Natural killer cell treated with Interleukin-12 subunit alpha and Interleukin-12 subunit beta and Interleukin-15 and Interleukin-18, amount 100 ng/mL, for 72 hours (primary cell): Measurements from ENCODE around the gene NKD1. TPM values are rescaled to one million over a fixed set of nuclear protein-coding genes. Genes with fewer than 3 reads are reported as not detected.

Source experiments
- ATAC-seq, 2 donors: fragments of 150-1000 bp; cut with Tn5 transposase in 1 of 2; sonication (Bioruptor Pico), chemical (Tn5 transposase) in 1 of 2; 2 replicates each; pipeline ENCODE4 v1.10.0; 2021
- DNase-seq: peaks from one replicate; pipeline ENCODE4 v3.0.0; 2022; ENCODE audit warnings: low spot score
- H3K27ac Mint-ChIP-seq, 2 donors: 1 replicate in 1 of 2; 2 replicates in 1 of 2; pipeline ENCODE4 v1.8.0; 2022; ENCODE audit warnings: mixed read lengths in 2 of 2, mild to moderate bottlenecking in 1 of 2, moderate library complexity in 1 of 2
- H3K27me3 Mint-ChIP-seq, 2 donors: 1 replicate in 1 of 2; 2 replicates in 1 of 2; pipeline ENCODE4 v1.8.0; 2022; ENCODE audit warnings: mixed read lengths in 2 of 2
- H3K36me3 Mint-ChIP-seq: one replicate; pipeline ENCODE4 v1.8.0; 2022; ENCODE audit warnings: mixed read lengths
- H3K4me1 Mint-ChIP-seq, 2 donors: 1 replicate in 1 of 2; 2 replicates in 1 of 2; pipeline ENCODE4 v1.8.0; 2022; ENCODE audit warnings: low read depth in 2 of 2, mixed read lengths in 2 of 2, mild to moderate bottlenecking in 1 of 2
- H3K4me3 Mint-ChIP-seq: one replicate; pipeline ENCODE4 v1.8.0; 2022; ENCODE audit warnings: mixed read lengths
- H3K9me3 Mint-ChIP-seq: 2 replicates; pipeline ENCODE4 v1.8.0; 2022; ENCODE audit warnings: mixed read lengths
- total RNA-seq, 2 donors: library from RNA; stranded (reverse); gene quantifications; one replicate each; pipeline ENCODE4 v1.2.3, GENCODE V29; 2022

Gene NKD1
- total RNA-seq, 2 donors from 2014 or later, result 0.29 to 0.86 TPM

DNA sequence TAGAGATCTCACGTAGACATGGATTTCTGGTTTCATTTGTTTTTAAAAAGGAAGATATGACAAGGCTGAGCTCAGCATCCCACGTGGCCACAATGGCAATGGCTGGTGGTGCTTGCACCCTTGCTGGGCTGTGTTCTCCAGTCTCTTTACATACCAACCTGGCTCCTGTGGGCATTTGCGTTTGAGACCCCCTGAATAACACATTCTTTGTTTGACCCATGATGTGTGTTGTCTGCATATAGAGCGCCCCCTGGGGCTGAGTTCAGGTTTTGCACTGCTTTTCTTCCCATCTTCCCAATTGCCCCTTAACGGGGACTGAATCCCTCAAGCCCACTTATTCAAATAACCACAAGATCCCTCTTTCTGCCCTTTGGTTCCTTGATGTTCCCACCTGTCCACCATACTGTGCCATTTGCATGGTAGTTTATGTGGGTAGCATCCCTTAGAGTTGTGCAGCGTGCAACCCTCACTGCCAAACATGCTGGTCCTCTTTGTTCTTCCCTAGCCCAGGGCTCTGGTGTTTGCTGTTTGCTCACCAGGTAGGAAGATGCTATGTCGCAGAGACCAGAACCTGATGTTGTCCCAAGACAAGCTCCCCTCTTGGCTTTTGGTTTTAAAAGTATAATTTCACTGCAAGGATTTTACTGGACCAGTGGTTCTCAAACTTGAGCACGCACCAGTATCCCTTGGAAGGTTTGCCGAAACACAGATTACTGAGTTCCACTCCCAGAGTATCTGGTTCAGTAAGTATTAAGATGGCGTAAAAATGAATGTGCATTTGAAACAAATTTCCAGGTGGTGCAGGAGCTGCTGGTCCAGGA is 38.5 kb upstream of the NKD1 start:
- Mint-ChIP-seq H3K4me3 (no peak overlapping the region), H3K36me3 (no peaks in the 10 kb centered on the region), H3K27me3 (peaks cover 0 to 4% of the 10 kb centered on the region in 2 donors), H3K27ac (no peak overlapping the region), H3K9me3 (no peaks in the 10 kb centered on the region), H3K4me1 (peaks cover 0 to 9% of the 10 kb centered on the region in 2 donors)
- no peak for ATAC-seq
- no peak for DNase-seq

DNA sequence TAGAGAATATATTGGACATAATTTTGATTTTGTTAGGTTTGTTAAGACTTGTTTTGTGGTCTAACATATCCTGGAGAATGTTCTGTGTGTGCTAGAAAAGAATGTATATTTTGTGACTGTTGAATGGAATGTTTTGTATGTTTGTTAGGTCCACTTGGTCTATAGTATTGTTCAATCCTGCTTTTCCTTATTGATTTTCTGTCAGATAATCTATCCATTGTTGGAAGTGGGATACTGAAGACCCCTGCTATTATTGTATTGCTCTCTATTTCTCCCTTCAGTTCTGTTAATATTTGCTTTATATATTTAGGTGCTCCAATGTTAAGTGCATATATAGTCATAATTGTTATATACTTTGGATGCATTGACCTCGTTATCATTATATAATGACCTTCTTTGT is 33.0 kb upstream of the NKD1 start:
- DNase-seq (no peak), ATAC-seq (no peak)
- peaks cover 9% of the 10 kb centered on the region for H3K36me3 Mint-ChIP-seq
- H3K9me3 Mint-ChIP-seq, result peaks cover 7% of the 10 kb centered on the region
- no peak overlapping the region for H3K27ac Mint-ChIP-seq
- H3K4me1 Mint-ChIP-seq, result peaks cover 0 to under 1% of the 10 kb centered on the region in 2 donors
- H3K27me3 Mint-ChIP-seq, result peaks cover 7 to 8% of the 10 kb centered on the region in 2 donors
- no peak overlapping the region for H3K4me3 Mint-ChIP-seq

DNA sequence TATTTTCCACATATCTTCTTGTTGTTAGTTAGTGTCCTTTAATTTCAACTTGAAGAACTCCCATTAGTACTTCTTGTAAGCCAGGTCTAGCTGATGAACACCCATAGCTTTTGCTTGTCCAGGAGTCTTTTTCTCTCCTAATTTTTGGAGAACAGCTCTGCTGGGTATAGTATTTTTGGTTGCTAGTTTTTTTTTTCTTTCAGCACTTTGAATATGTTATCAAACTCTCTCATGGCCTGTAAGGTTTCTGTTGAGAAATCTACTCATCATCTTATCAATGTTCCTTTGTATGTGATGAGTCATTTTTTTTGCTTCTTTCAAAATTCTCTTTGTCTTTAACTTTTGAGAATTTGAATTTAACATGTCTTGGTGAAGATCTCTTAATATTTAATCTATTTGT is 31.8 kb upstream of the NKD1 start:
- Mint-ChIP-seq H3K27me3 (peaks cover 12 to 16% of the 10 kb centered on the region in 2 donors), H3K4me3 (no peak overlapping the region), H3K4me1 (no peaks in the 10 kb centered on the region), H3K9me3 (peaks cover 7% of the 10 kb centered on the region), H3K27ac (no peak overlapping the region), H3K36me3 (peaks cover 9% of the 10 kb centered on the region)
- ATAC-seq (no peak), DNase-seq (no peak)

DNA sequence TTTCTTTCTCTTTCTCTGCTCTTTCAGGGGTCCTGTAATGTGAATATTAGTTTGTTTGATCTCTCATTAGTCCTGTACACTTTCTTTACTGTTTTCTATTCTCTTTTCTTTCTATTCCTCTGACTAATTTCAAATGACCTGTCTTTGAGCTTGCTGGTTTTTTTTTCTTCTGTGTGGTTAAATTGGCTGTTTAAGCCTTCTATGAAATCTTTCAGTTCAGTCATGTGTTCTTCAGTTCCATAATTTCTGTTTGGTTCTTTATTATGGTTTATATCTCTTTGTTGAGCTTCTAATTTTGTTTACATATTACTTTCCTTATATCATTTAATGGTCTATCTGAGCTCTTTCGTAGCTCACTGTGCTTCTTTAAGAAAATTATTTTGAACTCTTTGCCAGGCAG is 31.3 kb upstream of the NKD1 start:
- H3K27ac Mint-ChIP-seq, result no peak overlapping the region
- peaks cover 9% of the 10 kb centered on the region for H3K36me3 Mint-ChIP-seq
- H3K4me3 Mint-ChIP-seq, result no peak overlapping the region
- peaks cover 7% of the 10 kb centered on the region for H3K9me3 Mint-ChIP-seq
- no peaks in the 10 kb centered on the region for H3K4me1 Mint-ChIP-seq
- ATAC-seq, result no peak
- no peak for DNase-seq
- peaks cover 12 to 18% of the 10 kb centered on the region in 2 donors for H3K27me3 Mint-ChIP-seq

DNA sequence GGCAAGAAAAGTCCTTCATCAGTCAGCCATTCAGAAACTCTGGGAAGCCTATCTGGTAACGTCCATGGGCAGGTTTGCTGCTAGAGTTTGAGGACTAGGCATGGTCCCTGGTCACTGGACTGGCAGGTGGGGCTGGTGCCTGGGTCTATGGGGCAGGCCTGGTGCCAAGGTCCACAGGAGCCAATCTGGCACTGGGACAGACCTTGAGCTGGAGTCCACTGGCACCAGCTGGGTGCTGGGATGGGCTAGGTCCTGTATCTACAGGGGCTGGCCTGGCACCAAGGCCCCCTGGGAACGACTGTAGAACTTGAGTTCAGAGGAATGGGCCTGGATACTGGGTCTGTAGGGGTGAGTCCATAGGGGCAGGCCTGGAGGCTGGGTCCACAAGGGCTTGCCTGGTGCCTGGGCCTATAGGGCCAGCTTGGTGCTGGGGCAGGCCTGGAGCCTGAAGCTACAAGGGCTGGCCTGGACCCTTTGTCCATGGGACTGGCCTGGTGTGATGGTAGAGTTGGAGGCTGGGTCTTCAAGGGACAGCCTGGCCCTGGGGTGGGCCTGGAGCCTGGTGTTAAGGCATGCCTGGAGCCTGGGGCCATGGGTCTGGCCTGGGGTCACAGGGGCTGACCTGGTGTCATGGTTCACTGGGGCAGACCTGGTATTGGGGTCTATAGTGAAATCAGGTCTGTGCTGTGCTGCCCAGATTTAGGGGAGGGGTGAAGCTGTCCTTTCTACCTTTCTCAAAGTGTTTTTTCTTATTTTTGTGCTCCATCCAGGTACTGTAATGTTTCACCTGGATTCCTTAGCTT is 30.5 kb upstream of the NKD1 start:
- DNase-seq (no peak), ATAC-seq (peak in 1 of 2 donors; percentile 20)
- peaks cover 9% of the 10 kb centered on the region for H3K36me3 Mint-ChIP-seq
- H3K27ac Mint-ChIP-seq, result no peak overlapping the region
- H3K27me3 Mint-ChIP-seq, result peaks cover 12 to 18% of the 10 kb centered on the region in 2 donors
- H3K4me3 Mint-ChIP-seq, result no peak overlapping the region
- no peaks in the 10 kb centered on the region for H3K4me1 Mint-ChIP-seq
- H3K9me3 Mint-ChIP-seq, result peaks cover 7% of the 10 kb centered on the region

DNA sequence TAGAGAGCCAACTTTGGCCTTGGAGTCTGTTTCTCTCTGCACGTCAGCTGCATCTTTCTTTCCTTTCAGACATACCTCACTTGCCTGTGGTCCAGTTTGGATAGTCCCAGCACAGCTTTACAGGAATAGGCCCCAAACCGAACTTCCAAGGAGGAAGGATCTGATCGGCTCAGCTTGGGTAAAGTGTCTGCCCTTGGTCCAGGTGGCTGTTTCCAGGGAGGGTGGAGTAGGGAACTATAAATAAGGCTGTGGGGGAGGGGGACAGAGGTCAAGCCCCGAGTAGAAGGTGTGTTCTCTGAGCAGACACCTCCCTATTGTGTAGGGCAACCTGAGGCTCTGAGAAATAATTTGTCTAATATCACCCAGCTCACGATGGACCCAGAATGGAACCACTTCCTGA is 29.2 kb upstream of the NKD1 start:
- Mint-ChIP-seq H3K36me3 (peaks cover 9% of the 10 kb centered on the region), H3K27ac (no peak overlapping the region), H3K4me1 (no peaks in the 10 kb centered on the region), H3K27me3 (peaks cover 15 to 23% of the 10 kb centered on the region in 2 donors), H3K4me3 (no peak overlapping the region), H3K9me3 (peaks cover 7% of the 10 kb centered on the region)
- ATAC-seq (no peak), DNase-seq (no peak)

DNA sequence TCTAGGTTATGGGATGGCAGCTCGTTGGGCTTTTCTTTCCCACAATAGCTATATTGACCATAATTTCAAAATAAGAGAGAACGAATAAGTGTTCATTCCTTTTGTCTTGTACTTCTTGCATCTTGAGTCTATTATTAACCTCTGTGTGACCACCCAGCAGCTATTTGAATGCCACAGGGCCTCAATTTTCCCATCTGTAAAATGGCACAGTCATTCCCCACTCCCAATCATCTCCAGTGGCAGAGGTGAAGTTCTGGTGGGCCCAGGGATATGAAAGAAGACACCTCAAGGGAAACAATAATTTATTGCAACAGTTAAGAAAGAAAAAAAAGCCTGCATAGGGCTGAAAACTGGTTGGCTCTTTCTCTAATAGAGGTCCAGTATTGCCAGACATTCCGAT is 28.6 kb upstream of the NKD1 start:
- H3K36me3 Mint-ChIP-seq, result peaks cover 9% of the 10 kb centered on the region
- H3K4me3 Mint-ChIP-seq, result no peak overlapping the region
- peaks cover 7% of the 10 kb centered on the region for H3K9me3 Mint-ChIP-seq
- DNase-seq (no peak), ATAC-seq (no peak)
- H3K4me1 Mint-ChIP-seq, result no peaks in the 10 kb centered on the region
- no peak overlapping the region for H3K27ac Mint-ChIP-seq
- H3K27me3 Mint-ChIP-seq, result peaks cover 15 to 25% of the 10 kb centered on the region in 2 donors

DNA sequence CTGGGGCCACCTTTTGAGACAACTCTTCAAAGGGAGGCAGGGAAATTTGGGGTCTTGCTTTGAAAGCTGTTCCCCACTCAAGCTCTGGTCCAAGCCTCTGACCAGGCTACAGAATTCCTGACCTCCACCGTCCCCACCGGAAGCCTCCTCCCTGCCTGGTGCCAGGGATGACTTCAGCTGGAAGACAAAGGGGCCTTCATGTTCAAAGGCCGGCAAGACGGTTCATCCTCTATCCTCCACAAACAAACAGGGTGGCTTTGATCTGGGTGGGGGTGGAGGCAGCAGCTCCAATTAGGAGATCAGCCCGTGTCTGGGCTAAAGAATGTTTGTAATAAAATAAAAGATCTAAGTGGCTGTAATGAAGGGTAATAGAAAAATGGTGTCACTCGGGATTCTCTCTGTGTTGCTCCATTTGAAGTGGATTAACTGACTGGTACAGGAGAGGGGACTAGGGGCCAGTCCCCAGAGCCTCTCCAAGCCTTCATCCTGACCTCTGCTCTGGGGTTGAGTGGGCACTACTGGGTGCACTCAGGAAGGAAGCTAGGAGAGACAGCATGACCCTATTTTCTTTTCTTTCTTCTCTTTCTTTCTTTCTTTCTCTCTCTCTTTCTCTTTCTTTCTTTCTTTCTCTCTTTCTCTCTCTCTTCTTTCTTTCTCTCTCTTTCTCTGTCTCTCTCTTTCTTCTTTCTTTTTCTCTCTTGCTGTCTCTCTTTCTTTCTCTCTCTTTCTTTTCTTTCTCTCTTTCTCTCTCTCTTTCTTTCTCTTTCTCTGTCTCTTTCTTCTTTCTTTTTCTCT is 27.5 kb upstream of the NKD1 start:
- Mint-ChIP-seq H3K4me1 (no peaks in the 10 kb centered on the region), H3K4me3 (no peak overlapping the region), H3K27me3 (peaks cover 16 to 29% of the 10 kb centered on the region in 2 donors), H3K27ac (no peak overlapping the region), H3K36me3 (peaks cover 9% of the 10 kb centered on the region), H3K9me3 (peaks cover 7% of the 10 kb centered on the region)
- DNase-seq, result no peak
- no peak for ATAC-seq

DNA sequence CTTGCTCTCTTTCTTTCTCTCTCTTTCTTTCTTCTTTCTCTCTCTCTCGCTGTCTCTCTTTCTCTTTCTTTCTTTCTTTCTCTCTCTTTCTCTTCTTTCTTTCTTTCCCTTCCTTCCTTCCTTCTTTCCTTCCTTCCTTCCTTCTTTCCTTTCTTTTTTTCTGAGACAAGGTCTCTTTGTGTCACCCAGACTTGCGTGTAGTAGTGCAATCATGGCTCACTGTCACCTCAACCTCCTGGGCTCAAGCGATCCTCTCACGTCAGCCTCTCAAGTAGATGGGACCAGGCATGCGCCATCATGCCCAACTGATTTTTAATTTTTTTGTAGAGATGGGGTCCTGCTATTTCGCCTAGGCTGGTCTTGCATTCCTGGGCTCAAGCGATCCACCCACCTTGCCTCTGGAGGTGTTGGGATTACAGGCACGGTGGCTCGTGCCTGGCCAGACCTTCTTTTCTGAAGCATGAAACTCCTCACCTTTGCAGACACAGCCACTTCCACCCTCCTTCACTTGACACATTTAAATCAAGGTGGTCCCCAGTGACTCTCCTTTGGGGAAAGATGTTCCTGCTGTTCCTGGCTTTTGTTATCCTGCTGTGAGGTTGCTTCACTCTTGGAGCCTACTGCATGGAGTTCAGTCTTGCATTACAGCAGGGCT is 26.8 kb upstream of the NKD1 start:
- no peak overlapping the region for H3K4me3 Mint-ChIP-seq
- H3K27ac Mint-ChIP-seq, result no peak overlapping the region
- peaks cover 4% of the 10 kb centered on the region for H3K9me3 Mint-ChIP-seq
- ATAC-seq, result no peak
- H3K4me1 Mint-ChIP-seq, result no peaks in the 10 kb centered on the region
- peaks cover 20 to 29% of the 10 kb centered on the region in 2 donors for H3K27me3 Mint-ChIP-seq
- peaks cover 9% of the 10 kb centered on the region for H3K36me3 Mint-ChIP-seq
- DNase-seq, result no peak

DNA sequence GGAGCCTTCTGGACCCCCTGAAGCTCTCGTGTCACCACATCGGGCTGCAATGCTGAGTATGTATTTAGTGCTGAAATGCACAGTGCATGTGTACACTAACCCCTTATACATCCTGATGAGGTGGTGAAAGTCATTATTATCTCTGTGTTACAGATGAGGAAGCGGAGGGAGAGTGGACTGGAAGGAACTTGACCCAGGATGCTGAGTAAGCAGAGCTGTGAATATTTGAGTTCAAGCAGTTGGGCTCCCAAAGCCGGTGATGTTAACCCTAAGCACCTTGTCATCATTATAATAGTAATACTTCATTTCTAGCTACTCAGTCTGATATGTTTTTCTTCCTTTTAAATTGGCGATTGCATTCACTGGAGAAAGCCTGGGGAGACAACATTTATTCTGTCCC is 25.9 kb upstream of the NKD1 start:
- peaks cover 21 to 22% of the 10 kb centered on the region in 2 donors for H3K27me3 Mint-ChIP-seq
- H3K4me1 Mint-ChIP-seq, result no peaks in the 10 kb centered on the region
- H3K36me3 Mint-ChIP-seq, result peaks cover under 1% of the 10 kb centered on the region
- ATAC-seq (no peak), DNase-seq (no peak)
- no peak overlapping the region for H3K4me3 Mint-ChIP-seq
- no peak overlapping the region for H3K27ac Mint-ChIP-seq
- no peaks in the 10 kb centered on the region for H3K9me3 Mint-ChIP-seq

DNA sequence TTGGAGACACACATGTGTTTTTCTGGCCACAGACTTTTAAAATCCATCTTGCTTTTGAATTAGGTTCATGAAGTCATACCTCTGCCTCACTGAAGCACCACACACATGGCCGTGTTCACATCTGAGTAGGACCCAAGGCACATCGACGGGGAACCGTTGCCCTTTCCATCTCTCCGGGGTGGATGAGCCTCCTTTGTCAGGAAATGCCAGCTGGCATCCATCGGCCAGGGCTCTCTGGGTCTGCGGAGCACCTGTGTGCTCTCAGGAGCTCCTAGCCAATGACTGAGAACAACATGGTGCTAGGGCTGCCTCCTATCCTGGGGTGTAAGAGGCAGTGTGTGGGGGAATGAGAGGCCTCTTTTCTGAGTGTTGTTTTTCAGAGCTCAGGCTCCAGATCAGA is 24.5 kb upstream of the NKD1 start:
- Mint-ChIP-seq H3K27me3 (peaks cover 28 to 29% of the 10 kb centered on the region in 2 donors), H3K9me3 (no peaks in the 10 kb centered on the region), H3K36me3 (no peaks in the 10 kb centered on the region), H3K4me1 (no peaks in the 10 kb centered on the region), H3K4me3 (no peak overlapping the region), H3K27ac (no peak overlapping the region)
- ATAC-seq, result no peak
- DNase-seq, result no peak

DNA sequence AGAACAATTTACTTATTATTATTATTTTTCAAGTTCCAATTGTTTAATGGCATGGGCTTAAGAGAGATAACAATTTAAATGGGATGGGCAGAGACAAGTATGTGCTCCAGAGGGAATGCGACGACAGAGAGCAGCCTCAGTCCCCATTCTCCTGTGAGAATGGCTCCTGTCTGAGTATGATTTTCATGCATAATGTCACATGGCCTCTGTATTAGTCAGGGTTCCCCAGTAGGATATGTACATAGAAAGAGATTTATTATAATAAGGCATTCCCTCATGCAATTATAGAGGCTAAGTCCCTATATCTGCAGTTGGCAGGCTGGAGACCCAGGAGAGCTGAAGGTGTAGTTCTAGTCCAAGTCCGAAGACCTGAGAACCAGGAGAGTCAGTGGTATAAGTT is 22.9 kb upstream of the NKD1 start:
- Mint-ChIP-seq H3K27me3 (peaks cover 32 to 34% of the 10 kb centered on the region in 2 donors), H3K4me3 (no peak overlapping the region), H3K27ac (no peak overlapping the region)

DNA sequence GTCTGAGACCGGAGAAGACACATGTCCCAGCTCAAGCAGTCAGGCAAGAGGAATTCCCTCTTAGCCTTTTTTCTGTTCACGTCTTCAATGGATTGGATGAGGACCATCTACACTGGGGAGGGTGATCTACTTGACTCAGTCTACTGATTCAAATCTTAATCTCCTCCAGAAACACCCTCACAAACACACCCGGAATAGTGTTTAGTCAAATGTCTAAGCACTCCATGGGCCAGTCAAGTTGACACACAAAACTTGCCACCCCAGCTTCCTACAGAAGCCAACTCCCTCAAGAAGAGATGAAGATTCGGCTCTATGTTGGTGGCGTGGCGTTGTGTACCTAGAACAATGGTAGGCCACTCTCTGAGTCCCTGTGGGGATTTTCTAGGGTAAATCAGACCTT is 22.5 kb upstream of the NKD1 start:
- Mint-ChIP-seq H3K27me3 (peaks cover 32 to 36% of the 10 kb centered on the region in 2 donors), H3K36me3 (no peaks in the 10 kb centered on the region), H3K9me3 (no peaks in the 10 kb centered on the region), H3K4me1 (no peaks in the 10 kb centered on the region), H3K27ac (no peak overlapping the region), H3K4me3 (no peak overlapping the region)
- DNase-seq (no peak), ATAC-seq (no peak)

More for the DNA sequence above, 22.9 kb upstream of the NKD1 start:
- no peaks in the 10 kb centered on the region for H3K9me3 Mint-ChIP-seq
- ATAC-seq, result no peak
- no peaks in the 10 kb centered on the region for H3K36me3 Mint-ChIP-seq
- no peaks in the 10 kb centered on the region for H3K4me1 Mint-ChIP-seq
- no peak for DNase-seq
